Measurements from ENCODE around the gene TRHDE. TPM values are rescaled to one million over a fixed set of nuclear protein-coding genes. Genes with fewer than 3 reads are reported as not detected.
"Not testable (repeated sequence)": the region's sequence is repeated elsewhere in the genome, so short reads cannot be mapped to it uniquely, and the experiment has no call there.

TRHDE gene
- polyA plus RNA-seq, 1 experiment = 17.1 TPM

DNA sequence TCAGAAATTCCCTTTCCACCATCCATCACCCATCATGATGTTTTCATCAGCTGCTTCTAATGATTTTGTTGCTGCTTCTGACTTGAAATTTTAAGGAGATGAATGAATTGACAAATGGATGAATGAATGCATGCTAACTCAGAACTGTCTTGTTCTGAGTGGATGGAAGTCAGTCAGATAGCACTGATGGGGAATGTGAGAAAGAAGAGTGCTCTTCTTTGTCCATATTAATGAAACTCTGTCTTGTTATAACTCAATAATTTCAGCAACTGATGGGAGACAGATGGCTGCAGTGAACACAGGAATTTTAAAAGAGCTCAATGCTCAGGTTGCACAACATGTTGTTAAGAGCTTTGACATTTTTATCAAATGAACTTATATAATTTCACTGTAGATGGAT, 422.0 kb downstream of the TRHDE start:
- Histone ChIP-seq H3K27me3 (ENCODE audit: control insufficient read depth, insufficient read depth, low read length) (no peaks in the 10 kb centered on the region), H3K36me3 (ENCODE audit: control insufficient read depth, insufficient read depth, low read length) (no peaks in the 10 kb centered on the region), H3K4me3 (ENCODE audit: low read depth, low read length) (no peak overlapping the region)
- ChIA-PET POLR2A (no interaction called here), CTCF (no interaction called here)
- TF ChIP-seq, protein P1, sequence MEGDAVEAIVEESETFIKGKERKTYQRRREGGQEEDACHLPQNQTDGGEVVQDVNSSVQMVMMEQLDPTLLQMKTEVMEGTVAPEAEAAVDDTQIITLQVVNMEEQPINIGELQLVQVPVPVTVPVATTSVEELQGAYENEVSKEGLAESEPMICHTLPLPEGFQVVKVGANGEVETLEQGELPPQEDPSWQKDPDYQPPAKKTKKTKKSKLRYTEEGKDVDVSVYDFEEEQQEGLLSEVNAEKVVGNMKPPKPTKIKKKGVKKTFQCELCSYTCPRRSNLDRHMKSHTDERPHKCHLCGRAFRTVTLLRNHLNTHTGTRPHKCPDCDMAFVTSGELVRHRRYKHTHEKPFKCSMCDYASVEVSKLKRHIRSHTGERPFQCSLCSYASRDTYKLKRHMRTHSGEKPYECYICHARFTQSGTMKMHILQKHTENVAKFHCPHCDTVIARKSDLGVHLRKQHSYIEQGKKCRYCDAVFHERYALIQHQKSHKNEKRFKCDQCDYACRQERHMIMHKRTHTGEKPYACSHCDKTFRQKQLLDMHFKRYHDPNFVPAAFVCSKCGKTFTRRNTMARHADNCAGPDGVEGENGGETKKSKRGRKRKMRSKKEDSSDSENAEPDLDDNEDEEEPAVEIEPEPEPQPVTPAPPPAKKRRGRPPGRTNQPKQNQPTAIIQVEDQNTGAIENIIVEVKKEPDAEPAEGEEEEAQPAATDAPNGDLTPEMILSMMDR (IDR thresholded peaks at IDR 0.05; ENCODE audit: insufficient read depth, low read depth, low read length) = no peak
- DNase-seq (ENCODE audit: low read depth) = no peak

DNA sequence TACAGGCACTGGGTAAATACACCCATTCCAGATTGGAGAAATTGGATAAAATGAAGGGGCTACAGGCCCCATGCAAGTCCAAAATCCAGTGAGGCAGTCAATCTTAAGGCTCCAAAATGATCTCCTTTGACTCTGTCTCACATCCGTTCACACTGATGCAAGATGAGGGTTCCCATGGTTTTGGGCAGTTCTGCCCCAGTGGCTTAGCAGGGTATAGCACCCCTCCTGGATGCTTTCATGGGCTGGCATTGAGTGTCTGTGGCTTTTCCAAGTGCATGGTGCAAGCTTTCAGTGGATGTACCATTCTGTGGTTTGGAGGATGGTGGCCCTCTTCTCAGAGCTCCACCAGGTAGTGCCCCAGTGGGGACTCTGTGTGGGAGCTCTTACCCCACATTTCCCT, 427.2 kb downstream of the TRHDE start:
- no peaks in the 10 kb centered on the region for H3K36me3 ChIP-seq (ENCODE audit: control insufficient read depth, insufficient read depth, low read length)
- H3K27me3 ChIP-seq (ENCODE audit: control insufficient read depth, insufficient read depth, low read length) = no peaks in the 10 kb centered on the region
- H3K4me3 ChIP-seq (ENCODE audit: low read depth, low read length) = no peak overlapping the region
- DNase-seq (ENCODE audit: low read depth) = no peak
- TF ChIP-seq, protein P1 (IDR thresholded peaks at IDR 0.05; ENCODE audit: insufficient read depth, low read depth, low read length) = no peak
- POLR2A ChIA-PET = no interaction called here
- CTCF ChIA-PET = no interaction called here

DNA sequence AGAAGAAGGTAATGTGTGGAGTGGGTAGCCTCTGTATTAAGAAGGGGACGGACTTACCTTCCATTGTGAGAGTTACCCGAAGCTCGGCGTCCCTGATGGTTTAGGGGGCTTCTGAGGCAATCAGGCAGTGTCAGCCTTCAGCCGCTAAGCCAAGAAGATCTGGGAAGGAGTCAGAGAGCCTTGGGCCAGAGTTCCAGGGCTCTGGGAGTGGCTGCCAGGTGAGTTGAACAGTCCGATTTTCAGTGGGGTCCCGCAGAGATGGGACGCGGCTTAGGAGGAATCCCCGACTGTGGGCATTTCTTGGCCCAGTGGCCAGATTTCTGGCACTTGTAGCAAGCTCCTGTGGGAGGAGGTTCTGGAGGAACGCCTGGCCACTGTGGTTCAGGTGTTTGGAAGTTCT, 439.9 kb downstream of the TRHDE start:
- H3K36me3 ChIP-seq (ENCODE audit: control insufficient read depth, insufficient read depth, low read length); CTCF ChIA-PET; DNase-seq (ENCODE audit: low read depth): not testable (repeated sequence)

DNA sequence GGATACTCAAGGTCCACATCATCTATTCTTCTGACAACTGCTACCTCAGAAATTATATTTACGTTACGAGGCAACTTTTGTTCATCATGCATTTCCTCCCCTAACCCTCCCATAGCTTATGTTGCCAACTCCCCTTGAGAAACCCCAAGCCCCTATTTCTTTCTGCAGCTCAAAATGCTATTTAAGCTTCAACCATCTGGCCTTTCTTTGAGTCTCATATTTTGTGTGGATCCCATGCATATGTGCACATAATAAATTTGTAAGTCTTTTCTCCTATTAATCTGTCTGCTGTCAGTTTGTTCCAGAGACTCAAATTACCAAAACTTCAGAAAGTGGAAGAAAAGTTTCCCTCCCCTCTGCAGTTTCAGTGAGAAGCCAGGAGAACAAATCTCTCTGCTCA, 444.1 kb downstream of the TRHDE start:
- Histone ChIP-seq H3K27me3 (ENCODE audit: control insufficient read depth, insufficient read depth, low read length) (no peaks in the 10 kb centered on the region), H3K36me3 (ENCODE audit: control insufficient read depth, insufficient read depth, low read length) (no peaks in the 10 kb centered on the region), H3K4me3 (ENCODE audit: low read depth, low read length) (no peak overlapping the region)
- POLR2A ChIA-PET = no interaction called here
- CTCF ChIA-PET = no interaction called here
- TF ChIP-seq, protein P1 (IDR thresholded peaks at IDR 0.05; ENCODE audit: insufficient read depth, low read depth, low read length) = no peak
- DNase-seq (ENCODE audit: low read depth) = no peak

More for the DNA sequence above, 439.9 kb downstream of the TRHDE start:
- POLR2A ChIA-PET; H3K27me3 ChIP-seq (ENCODE audit: control insufficient read depth, insufficient read depth, low read length); H3K4me3 ChIP-seq (ENCODE audit: low read depth, low read length): not testable (repeated sequence)

DNA sequence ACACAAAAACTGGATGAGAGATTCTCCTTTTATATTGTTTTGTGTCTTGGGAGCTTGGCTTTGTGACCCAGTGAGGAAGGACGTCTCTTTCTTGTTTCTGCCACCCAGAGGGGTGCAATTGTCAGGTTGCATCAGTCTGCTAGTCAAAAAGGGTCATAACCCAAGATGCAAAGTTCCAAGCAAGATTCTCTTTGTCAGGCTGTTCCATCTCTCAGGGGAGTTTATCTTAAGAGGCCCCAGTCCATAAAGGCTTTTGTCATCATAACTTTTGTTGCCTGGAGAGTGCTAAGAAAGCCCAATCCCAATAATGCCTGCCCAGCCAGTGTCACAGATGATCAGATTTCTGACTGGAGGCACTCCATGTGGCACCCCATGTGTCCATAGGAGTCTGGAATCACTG, 444.9 kb downstream of the TRHDE start:
- TF ChIP-seq, protein P1 (IDR thresholded peaks at IDR 0.05; ENCODE audit: insufficient read depth, low read depth, low read length) = no peak
- DNase-seq (ENCODE audit: low read depth) = no peak
- no peaks in the 10 kb centered on the region for H3K36me3 ChIP-seq (ENCODE audit: control insufficient read depth, insufficient read depth, low read length)
- ChIA-PET CTCF (no interaction called here), POLR2A (no interaction called here)
- no peaks in the 10 kb centered on the region for H3K27me3 ChIP-seq (ENCODE audit: control insufficient read depth, insufficient read depth, low read length)
- no peak overlapping the region for H3K4me3 ChIP-seq (ENCODE audit: low read depth, low read length)

Data from BJ (cell line).